Caco-2 (cell line): ENCODE measurements around the gene GRM7. TPM values are rescaled to one million over a fixed set of nuclear protein-coding genes. Genes with fewer than 3 reads are reported as not detected.

Experiments
- BruUV-seq: library from RNA; stranded (reverse); fragments of 400-500 nt; replicated peaks from 2 replicates; lab custom pipeline; 2021; lab: Mats Ljungman, UMichigan
- CTCF ChIA-PET: fragments of 300-600 bp; sonication (Branson Sonifier 250); formaldehyde crosslinking; loops from one replicate; lab custom pipeline; 2022; ENCODE audit warnings: antibody characterized with exemption; lab: Charles Lee
- POLR2A ChIA-PET: fragments of 300-600 bp; sonication (Branson Sonifier 250); formaldehyde crosslinking; loops from one replicate; lab custom pipeline; 2022; ENCODE audit warnings: antibody characterized with exemption; lab: Charles Lee
- DNase-seq, 2 experiments: peaks; one replicate each; pipeline versions ENCODE4 v3.0.0 to v3.0.0-alpha.2; 2020 to 2022
- H3K27me3 ChIP-seq: replicated peaks from 2 replicates; pipeline ENCODE4 v1.6.0; 2011; ENCODE audit warnings: low read length; ENCODE audit not compliant: control insufficient read depth, insufficient read depth
- H3K36me3 ChIP-seq: 2 replicates; pipeline ENCODE4 v1.5.1; 2011; ENCODE audit warnings: low read length; ENCODE audit not compliant: control insufficient read depth, insufficient read depth
- H3K4me1 ChIP-seq: fragments of 250-450 bp; sonication (Bioruptor Pico); 2 replicates; pipeline ENCODE4 v1.5.1; 2020; ENCODE audit warnings: mild to moderate bottlenecking
- H3K4me3 ChIP-seq: 2 replicates; pipeline ENCODE4 v1.5.1; 2011; ENCODE audit warnings: low read depth, mild to moderate bottlenecking, control low read depth, low read length
- H3K9me3 ChIP-seq: fragments of 250-450 bp; sonication (Bioruptor Pico); 2 replicates; pipeline ENCODE4 v1.5.1; 2020; ENCODE audit warnings: mild to moderate bottlenecking, moderate library complexity
- H3K27ac Mint-ChIP-seq: one replicate; pipeline ENCODE4 v1.8.0; 2022; ENCODE audit warnings: mixed read lengths; ENCODE audit not compliant: unreplicated experiment
- H3K27me3 Mint-ChIP-seq: one replicate; pipeline ENCODE4 v1.8.0; 2022; ENCODE audit warnings: mixed read lengths; ENCODE audit not compliant: insufficient read depth, unreplicated experiment
- H3K36me3 Mint-ChIP-seq: one replicate; pipeline ENCODE4 v1.8.0; 2022; ENCODE audit warnings: mild to moderate bottlenecking, mixed read lengths; ENCODE audit not compliant: insufficient read depth, unreplicated experiment
- H3K4me1 Mint-ChIP-seq: one replicate; pipeline ENCODE4 v1.8.0; 2022; ENCODE audit warnings: low read depth, mixed read lengths; ENCODE audit not compliant: unreplicated experiment
- H3K4me3 Mint-ChIP-seq: one replicate; pipeline ENCODE4 v1.8.0; 2022; ENCODE audit warnings: mild to moderate bottlenecking, moderate library complexity, mixed read lengths; ENCODE audit not compliant: unreplicated experiment
- H3K9me3 Mint-ChIP-seq: one replicate; pipeline ENCODE4 v1.8.0; 2022; ENCODE audit warnings: mixed read lengths; ENCODE audit not compliant: unreplicated experiment
- intact Hi-C: fragments of 100-400 bp; cut with micrococcal nuclease; formaldehyde crosslinking; loops from one replicate; pipeline ENCODE4 v1.10.0; 2022; ENCODE audit not compliant: unreplicated experiment
- total RNA-seq: library from RNA; stranded (reverse); gene quantifications from 2 replicates; pipeline ENCODE4 v1.2.3, GENCODE V29; 2022
- TF ChIP-seq, protein P1 (sequence below), 2 experiments: fragments of 200-600 bp in 1 of 2; IDR thresholded peaks; 1 replicate in 1 of 2; 2 replicates in 1 of 2; pipeline versions ENCODE4 v1.5.1 to v1.8.0; 2011 to 2022; ENCODE audit warnings: antibody characterized with exemption in 1 of 2, control low read depth in 1 of 2, inconsistent platforms in 1 of 2, low read depth in 1 of 2, low read length in 1 of 2, mild to moderate bottlenecking in 1 of 2, moderate library complexity in 1 of 2; ENCODE audit not compliant: insufficient read depth in 1 of 2, severe bottlenecking in 1 of 2, unreplicated experiment in 1 of 2

Gene GRM7
- total RNA-seq, 1 experiment from 2014 or later, result not detected

DNA sequence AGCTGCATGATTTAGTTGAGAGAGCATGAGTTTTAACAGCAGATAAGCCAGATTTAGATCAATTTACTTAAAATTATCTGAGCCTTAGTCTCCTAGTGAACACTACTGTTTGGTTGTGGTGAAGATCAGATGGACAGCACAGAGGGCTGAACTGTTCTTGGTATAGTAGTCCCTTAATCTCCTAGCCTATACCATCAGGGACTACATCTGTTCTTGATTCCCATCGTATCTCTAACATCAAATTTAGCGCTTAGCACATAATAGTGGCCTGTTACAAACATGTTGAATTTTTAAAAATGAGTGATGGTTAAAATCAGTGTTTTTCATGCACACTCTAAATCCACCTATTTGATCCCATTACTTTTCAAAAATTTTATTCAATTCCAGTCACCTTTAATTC lies 507.7 kb downstream of the GRM7 start:
- H3K4me3 ChIP-seq, result no peak overlapping the region
- no peaks in the 10 kb centered on the region for H3K36me3 ChIP-seq
- TF ChIP-seq, protein P1, sequence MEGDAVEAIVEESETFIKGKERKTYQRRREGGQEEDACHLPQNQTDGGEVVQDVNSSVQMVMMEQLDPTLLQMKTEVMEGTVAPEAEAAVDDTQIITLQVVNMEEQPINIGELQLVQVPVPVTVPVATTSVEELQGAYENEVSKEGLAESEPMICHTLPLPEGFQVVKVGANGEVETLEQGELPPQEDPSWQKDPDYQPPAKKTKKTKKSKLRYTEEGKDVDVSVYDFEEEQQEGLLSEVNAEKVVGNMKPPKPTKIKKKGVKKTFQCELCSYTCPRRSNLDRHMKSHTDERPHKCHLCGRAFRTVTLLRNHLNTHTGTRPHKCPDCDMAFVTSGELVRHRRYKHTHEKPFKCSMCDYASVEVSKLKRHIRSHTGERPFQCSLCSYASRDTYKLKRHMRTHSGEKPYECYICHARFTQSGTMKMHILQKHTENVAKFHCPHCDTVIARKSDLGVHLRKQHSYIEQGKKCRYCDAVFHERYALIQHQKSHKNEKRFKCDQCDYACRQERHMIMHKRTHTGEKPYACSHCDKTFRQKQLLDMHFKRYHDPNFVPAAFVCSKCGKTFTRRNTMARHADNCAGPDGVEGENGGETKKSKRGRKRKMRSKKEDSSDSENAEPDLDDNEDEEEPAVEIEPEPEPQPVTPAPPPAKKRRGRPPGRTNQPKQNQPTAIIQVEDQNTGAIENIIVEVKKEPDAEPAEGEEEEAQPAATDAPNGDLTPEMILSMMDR (IDR thresholded peaks at IDR 0.05; ENCODE audit: insufficient read depth in 1 of 2, low read depth in 1 of 2, low read length in 1 of 2, severe bottlenecking in 1 of 2, unreplicated experiment in 1 of 2), result no peak
- H3K4me1 ChIP-seq, result no peaks in the 10 kb centered on the region
- Mint-ChIP-seq H3K4me1 (peaks cover 7% of the 10 kb centered on the region), H3K27me3 (peaks cover 3% of the 10 kb centered on the region), H3K27ac (no peak overlapping the region), H3K9me3 (no peaks in the 10 kb centered on the region), H3K36me3 (peaks cover 5% of the 10 kb centered on the region), H3K4me3 (no peak overlapping the region)
- no peaks in the 10 kb centered on the region for H3K27me3 ChIP-seq
- no peaks in the 10 kb centered on the region for H3K9me3 ChIP-seq
- no peak for DNase-seq
- ChIA-PET POLR2A (no interaction called here), CTCF (no interaction called here)
- intact Hi-C loops, result no loop called here
- BruUV-seq, result no TSS peak

DNA sequence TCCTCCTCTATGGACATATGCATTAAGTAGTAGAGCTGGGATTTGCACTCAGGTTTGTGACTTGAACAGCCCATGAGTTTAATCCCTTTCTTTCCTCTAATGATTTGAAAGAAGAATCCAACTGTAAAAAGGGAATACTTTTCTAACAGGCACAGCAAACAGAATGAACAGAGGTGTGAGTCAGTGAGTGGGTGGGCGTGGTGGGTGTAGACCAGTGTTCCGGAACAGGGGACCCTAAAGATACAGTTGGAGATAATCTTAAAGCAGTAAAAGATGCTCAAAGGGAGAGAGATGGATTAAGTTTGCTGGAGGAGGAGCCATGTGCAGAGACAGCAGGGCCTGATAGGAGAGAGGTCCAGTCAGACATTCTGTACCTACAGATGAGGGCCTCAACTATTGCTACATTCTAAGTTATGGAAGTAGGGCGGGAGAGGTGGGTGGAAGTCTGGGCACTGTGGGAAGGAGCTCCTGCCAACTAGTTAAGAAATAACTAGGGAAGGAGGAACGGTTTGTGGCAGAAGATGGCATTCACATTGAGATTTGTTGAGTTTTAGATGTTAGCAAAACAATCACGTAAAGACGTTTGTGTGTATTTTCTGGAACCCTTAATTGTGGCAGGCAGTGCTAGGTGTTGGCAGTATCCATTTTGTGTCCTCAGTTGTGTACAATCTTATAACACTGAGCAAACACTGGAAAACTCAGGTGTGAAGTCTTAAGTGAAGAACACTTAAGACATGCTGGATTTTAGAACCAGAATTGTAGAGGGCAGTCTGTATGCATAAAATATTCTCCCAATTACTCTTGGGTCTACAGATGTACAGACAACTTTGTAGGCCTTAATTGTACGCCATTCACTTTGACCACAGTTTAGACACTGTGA lies 511.0 kb downstream of the GRM7 start:
- DNase-seq, result no peak
- Mint-ChIP-seq H3K9me3 (no peaks in the 10 kb centered on the region), H3K27ac (no peak overlapping the region), H3K4me3 (no peak overlapping the region), H3K36me3 (peaks cover 11% of the 10 kb centered on the region), H3K27me3 (peaks cover 6% of the 10 kb centered on the region), H3K4me1 (peaks cover 7% of the 10 kb centered on the region)
- intact Hi-C loops, result no loop called here
- POLR2A ChIA-PET, result no interaction called here
- Histone ChIP-seq H3K36me3 (no peaks in the 10 kb centered on the region), H3K27me3 (no peaks in the 10 kb centered on the region), H3K4me3 (no peak overlapping the region), H3K9me3 (no peaks in the 10 kb centered on the region), H3K4me1 (no peaks in the 10 kb centered on the region)
- TF ChIP-seq, protein P1 (IDR thresholded peaks at IDR 0.05; ENCODE audit: insufficient read depth in 1 of 2, low read depth in 1 of 2, low read length in 1 of 2, severe bottlenecking in 1 of 2, unreplicated experiment in 1 of 2), result no peak
- BruUV-seq, result no TSS peak
- CTCF ChIA-PET, result no interaction called here

- no peaks in the 10 kb centered on the region for H3K4me1 ChIP-seq
- POLR2A ChIA-PET, result no interaction called here
Measured at GRCh38 chr3:7377103-7377502, 516.2 kb downstream of the GRM7 start.

More at GRCh38 chr3:7377103-7377502, 516.2 kb downstream of the GRM7 start:
- Mint-ChIP-seq H3K9me3 (no peaks in the 10 kb centered on the region), H3K36me3 (peaks cover 6% of the 10 kb centered on the region), H3K4me1 (no peaks in the 10 kb centered on the region), H3K27me3 (peaks cover 9% of the 10 kb centered on the region), H3K27ac (no peak overlapping the region), H3K4me3 (no peak overlapping the region)
- intact Hi-C loops, result no loop called here
- BruUV-seq, result no TSS peak
- Histone ChIP-seq H3K4me3 (no peak overlapping the region), H3K9me3 (no peaks in the 10 kb centered on the region), H3K36me3 (no peaks in the 10 kb centered on the region), H3K27me3 (no peaks in the 10 kb centered on the region)
- no peak for DNase-seq
- CTCF ChIA-PET, result no interaction called here
- TF ChIP-seq, protein P1 (IDR thresholded peaks at IDR 0.05; ENCODE audit: insufficient read depth in 1 of 2, low read depth in 1 of 2, low read length in 1 of 2, severe bottlenecking in 1 of 2, unreplicated experiment in 1 of 2), result no peak
